H1 (cell line): Measurements from ENCODE around the gene TLK1.

Source experiments
- BCL11A ChIP-seq, 2 experiments: IDR thresholded peaks; one replicate each; pipeline ENCODE4 v1.6.1; 2011; ENCODE audit warnings: low read depth in 2 of 2, low read length in 2 of 2, mild to moderate bottlenecking in 2 of 2
- CHD2 ChIP-seq: IDR thresholded peaks from 2 replicates; pipeline ENCODE4 v1.6.1; 2012; ENCODE audit warnings: low read length, improper control_type of control experiment
- CTCF ChIP-seq, 3 experiments: IDR thresholded peaks; 1 replicate in 2 of 3; 2 replicates in 1 of 3; pipeline versions ENCODE4 v1.5.1 to v1.6.1; 2011; ENCODE audit warnings: low read length in 3 of 3, mild to moderate bottlenecking in 3 of 3, inconsistent platforms in 2 of 3, low read depth in 1 of 3, moderate library complexity in 1 of 3; ENCODE audit not compliant: insufficient read depth in 1 of 3; ENCODE audit errors: control extremely low read depth in 1 of 3
- EZH2 ChIP-seq: fragments of 200-600 bp; sonication (generic); IDR thresholded peaks from 2 replicates; pipeline ENCODE4 v1.7.1; 2012; ENCODE audit warnings: low read depth, mild to moderate bottlenecking, moderate library complexity, low read length, inconsistent platforms; ENCODE audit not compliant: severe bottlenecking
- POLR2A ChIP-seq, 2 experiments: IDR thresholded peaks; 1 replicate in 1 of 2; 2 replicates in 1 of 2; pipeline ENCODE4 v1.6.1; 2011; ENCODE audit warnings: low read depth in 2 of 2, low read length in 2 of 2, mild to moderate bottlenecking in 2 of 2; ENCODE audit errors: control extremely low read depth in 1 of 2
- RAD21 ChIP-seq, 2 experiments: IDR thresholded peaks in 1 of 2; conservative IDR thresholded peaks in 1 of 2; 2 replicates each; pipeline ENCODE4 v1.6.1; 2011; ENCODE audit warnings: low read depth in 2 of 2, low read length in 2 of 2, improper control_type of control experiment in 1 of 2, inconsistent platforms in 1 of 2, mild to moderate bottlenecking in 1 of 2, moderate library complexity in 1 of 2
- TAF1 ChIP-seq: IDR thresholded peaks from 2 replicates; pipeline ENCODE4 v1.6.1; 2011; ENCODE audit warnings: mild to moderate bottlenecking, low read depth, low read length
- TCF12 ChIP-seq: IDR thresholded peaks from 2 replicates; pipeline ENCODE4 v1.6.1; 2011; ENCODE audit warnings: low read depth, mild to moderate bottlenecking, low read length
- YY1 ChIP-seq: IDR thresholded peaks from 2 replicates; pipeline ENCODE4 v1.6.1; 2011; ENCODE audit warnings: low read depth, mild to moderate bottlenecking, low read length
- ZNF274 ChIP-seq: IDR thresholded peaks from 2 replicates; pipeline ENCODE4 v1.7.0; 2012; ENCODE audit warnings: low read length, borderline replicate concordance; ENCODE audit errors: extremely low read depth

- TF ChIP-seq BCL11A (IDR thresholded peaks at IDR 0.05; ENCODE audit: low read depth in 2 of 2, low read length in 2 of 2) (no peak), YY1 (no peak), CTCF (IDR thresholded peaks at IDR 0.05; ENCODE audit: control extremely low read depth in 1 of 3, insufficient read depth in 1 of 3, low read depth in 1 of 3, low read length in 3 of 3) (no peak), POLR2A (IDR thresholded peaks at IDR 0.05; ENCODE audit: control extremely low read depth in 1 of 2, low read depth in 2 of 2, low read length in 2 of 2) (no peak), TCF12 (no peak), CHD2 (no peak), RAD21 (IDR thresholded peaks at IDR 0.05 in 1 of 2, conservative IDR thresholded peaks at IDR 0.05 in 1 of 2; ENCODE audit: low read depth in 2 of 2, low read length in 2 of 2) (no peak), EZH2 (no peak), ZNF274 (no peak), TAF1 (no peak)
These were observed 24.7 kb downstream of the TLK1 start for GRCh38 chr2:171136024-171136423.
